K562 (cell line): ENCODE results near the gene GOLPH3L. TPM values are rescaled to one million over a fixed set of nuclear protein-coding genes. Genes with fewer than 3 reads are reported as not detected.

Experiments used
- ATF1 ChIP-seq, 2 experiments: fragments of 450-650 bp in 1 of 2; IDR thresholded peaks; 2 replicates each; pipeline ENCODE4 v1.6.1; 2016; ENCODE audit warnings: missing compliant biosample characterization in 1 of 2, missing genetic modification characterization in 1 of 2
- BMI1 ChIP-seq: fragments of 150-350 bp; IDR thresholded peaks from 2 replicates; pipeline ENCODE4 v1.6.1; 2014; ENCODE audit warnings: low read length
- DDX20 ChIP-seq: fragments of 450-650 bp; IDR thresholded peaks from 2 replicates; pipeline ENCODE4 v1.6.1; 2016; ENCODE audit warnings: missing genetic modification characterization, low read depth, mild to moderate bottlenecking, missing compliant biosample characterization, moderate library complexity
- EP300 ChIP-seq: IDR thresholded peaks from 2 replicates; pipeline ENCODE4 v1.6.1; 2012; ENCODE audit warnings: low read length, improper control_type of control experiment
- GTF2F1 ChIP-seq: IDR thresholded peaks from 2 replicates; pipeline ENCODE4 v1.6.1; 2011; ENCODE audit warnings: low read depth, low read length, improper control_type of control experiment
- KAT2B ChIP-seq: IDR thresholded peaks from one replicate; pipeline ENCODE4 v1.6.1; 2012; ENCODE audit warnings: low read depth, mild to moderate bottlenecking, control low read depth, inconsistent platforms, low read length, moderate library complexity
- KHSRP ChIP-seq: fragments of 450-650 bp; IDR thresholded peaks from 2 replicates; pipeline ENCODE4 v1.6.1; 2017
- KLF13 ChIP-seq: fragments of 450-650 bp; IDR thresholded peaks from 2 replicates; pipeline ENCODE4 v1.6.1; 2016; ENCODE audit warnings: missing genetic modification characterization, low read depth, mild to moderate bottlenecking, missing compliant biosample characterization, moderate library complexity, borderline replicate concordance
- KLF16 ChIP-seq: IDR thresholded peaks from 2 replicates; pipeline ENCODE4 v1.6.1; 2016; ENCODE audit warnings: antibody characterized with exemption
- MIER1 ChIP-seq: fragments of 450-650 bp; IDR thresholded peaks from 2 replicates; pipeline ENCODE4 v1.6.1; 2016; ENCODE audit warnings: antibody characterized with exemption, mild to moderate bottlenecking, low read depth
- NFIC ChIP-seq: fragments of 450-650 bp; IDR thresholded peaks from 2 replicates; pipeline ENCODE4 v1.6.1; 2017; ENCODE audit warnings: mild to moderate bottlenecking, inconsistent platforms
- POLR3A ChIP-seq: IDR thresholded peaks from 2 replicates; pipeline ENCODE4 v1.6.1; 2011; ENCODE audit warnings: borderline replicate concordance, mild to moderate bottlenecking, moderate library complexity; ENCODE audit not compliant: insufficient read length, insufficient read depth; ENCODE audit errors: extremely low read depth
- SLC30A9 ChIP-seq: fragments of 250-450 bp; sonication (Bioruptor Pico); IDR thresholded peaks from 2 replicates; pipeline ENCODE4 v1.8.0; 2022; ENCODE audit warnings: mild to moderate bottlenecking, moderate library complexity
- SMARCB1 ChIP-seq: IDR thresholded peaks from 2 replicates; pipeline ENCODE4 v1.6.1; 2011; ENCODE audit warnings: improper control_type of control experiment, low read depth; ENCODE audit not compliant: insufficient read length
- ZBTB34 ChIP-seq: fragments of 250-450 bp; sonication (Bioruptor Pico); IDR thresholded peaks from 2 replicates; pipeline ENCODE4 v1.8.0; 2021; ENCODE audit warnings: mild to moderate bottlenecking, moderate library complexity
- ZNF589 ChIP-seq: fragments of 200-800 bp; sonication (Bioruptor generic); IDR thresholded peaks from 2 replicates; pipeline ENCODE4 v1.6.1; 2016; ENCODE audit warnings: low read depth, missing genetic modification characterization, missing compliant biosample characterization
- ZSCAN29 ChIP-seq: fragments of 450-650 bp; IDR thresholded peaks from 2 replicates; pipeline ENCODE4 v1.6.1; 2017
- polyA plus RNA-seq, 8 experiments: library from polyadenylated mRNA; depleted of rRNA in 4 of 8; stranded (reverse) in 5 of 8; unstranded in 3 of 8; fragments of >200 nt; fragmentation: Nextera tagmentation in 2 of 8; fragmentation: Illumina TruSeq in 1 of 8; extraction: Ambion mirVana in 2 of 8; extraction: Trizol in 1 of 8; gene quantifications; 2 replicates each; pipeline versions ENCODE4 v1.2.1 to v1.2.3, GENCODE V29; 2011 to 2014; ENCODE audit warnings: inconsistent platforms in 1 of 8, missing spikeins in 1 of 8
- total RNA-seq, 7 experiments: library from RNA; depleted of rRNA in 6 of 7; stranded (reverse); fragments of >200 nt in 6 of 7; fragmentation: Illumina TruSeq in 2 of 7; extraction: Trizol in 2 of 7; gene quantifications; 2 replicates each; pipeline versions ENCODE4 v1.2.1 to v1.2.3, GENCODE V29; 2011 to 2021; ENCODE audit warnings: low replicate concordance in 1 of 7
- TF ChIP-seq, protein P1 (sequence below): fragments of 450-650 bp; IDR thresholded peaks from 2 replicates; pipeline ENCODE4 v1.6.1; 2014; ENCODE audit warnings: low read depth, mild to moderate bottlenecking, moderate library complexity, borderline replicate concordance
- TF ChIP-seq, protein P2 (sequence below): fragments of 250-450 bp; sonication (Bioruptor Pico); IDR thresholded peaks from 2 replicates; pipeline ENCODE4 v1.8.0; 2021; ENCODE audit warnings: moderate library complexity, mild to moderate bottlenecking, inconsistent platforms

Gene GOLPH3L
- total and polyA plus RNA-seq, 9 of the 15 experiments (the other 6 are each of a cell fraction or from before 2014, with no cell fraction given): 8.1 to 42.1 (median 21.6) TPM

GRCh38 chr1:150619576-150620509 lies 77.1 kb downstream of the GOLPH3L start (continued):
- TF ChIP-seq SMARCB1: no peak
- no peak for TF ChIP-seq GTF2F1
- TF ChIP-seq SLC30A9 (CRISPR knock-in tag): no peak
- no peak for TF ChIP-seq ZSCAN29
- no peak for TF ChIP-seq KLF13 (tag)
- TF ChIP-seq ZBTB34 (CRISPR knock-in tag): no peak
- 0 out of 2 replicates have a peak, but pooled peaks have one; percentile 36 for TF ChIP-seq ZNF589 (CRISPR knock-in tag)
- TF ChIP-seq ATF1 (CRISPR knock-in tag; IDR thresholded peaks at IDR 0.05): no peak
- peak; percentile 70 for TF ChIP-seq ATF1 (tag; IDR thresholded peaks at IDR 0.05)
- TF ChIP-seq POLR3A: no peak
- no peak for TF ChIP-seq DDX20
- TF ChIP-seq EP300: peak; percentile 93
- no peak for TF ChIP-seq KAT2B
- peak; percentile 84 for TF ChIP-seq KLF16
- TF ChIP-seq, protein P1, sequence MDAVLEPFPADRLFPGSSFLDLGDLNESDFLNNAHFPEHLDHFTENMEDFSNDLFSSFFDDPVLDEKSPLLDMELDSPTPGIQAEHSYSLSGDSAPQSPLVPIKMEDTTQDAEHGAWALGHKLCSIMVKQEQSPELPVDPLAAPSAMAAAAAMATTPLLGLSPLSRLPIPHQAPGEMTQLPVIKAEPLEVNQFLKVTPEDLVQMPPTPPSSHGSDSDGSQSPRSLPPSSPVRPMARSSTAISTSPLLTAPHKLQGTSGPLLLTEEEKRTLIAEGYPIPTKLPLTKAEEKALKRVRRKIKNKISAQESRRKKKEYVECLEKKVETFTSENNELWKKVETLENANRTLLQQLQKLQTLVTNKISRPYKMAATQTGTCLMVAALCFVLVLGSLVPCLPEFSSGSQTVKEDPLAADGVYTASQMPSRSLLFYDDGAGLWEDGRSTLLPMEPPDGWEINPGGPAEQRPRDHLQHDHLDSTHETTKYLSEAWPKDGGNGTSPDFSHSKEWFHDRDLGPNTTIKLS: peak; percentile 92; the same call in 1 of the 2 replicates
- TF ChIP-seq NFIC: peak; percentile 87
- TF ChIP-seq, protein P2, sequence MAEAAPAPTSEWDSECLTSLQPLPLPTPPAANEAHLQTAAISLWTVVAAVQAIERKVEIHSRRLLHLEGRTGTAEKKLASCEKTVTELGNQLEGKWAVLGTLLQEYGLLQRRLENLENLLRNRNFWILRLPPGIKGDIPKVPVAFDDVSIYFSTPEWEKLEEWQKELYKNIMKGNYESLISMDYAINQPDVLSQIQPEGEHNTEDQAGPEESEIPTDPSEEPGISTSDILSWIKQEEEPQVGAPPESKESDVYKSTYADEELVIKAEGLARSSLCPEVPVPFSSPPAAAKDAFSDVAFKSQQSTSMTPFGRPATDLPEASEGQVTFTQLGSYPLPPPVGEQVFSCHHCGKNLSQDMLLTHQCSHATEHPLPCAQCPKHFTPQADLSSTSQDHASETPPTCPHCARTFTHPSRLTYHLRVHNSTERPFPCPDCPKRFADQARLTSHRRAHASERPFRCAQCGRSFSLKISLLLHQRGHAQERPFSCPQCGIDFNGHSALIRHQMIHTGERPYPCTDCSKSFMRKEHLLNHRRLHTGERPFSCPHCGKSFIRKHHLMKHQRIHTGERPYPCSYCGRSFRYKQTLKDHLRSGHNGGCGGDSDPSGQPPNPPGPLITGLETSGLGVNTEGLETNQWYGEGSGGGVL (CRISPR knock-in tag): no peak
- no peak for TF ChIP-seq BMI1
- no peak for TF ChIP-seq MIER1
- TF ChIP-seq KHSRP: no peak
